ENCODE measurements around the gene TEX14.
"Not testable (repeated sequence)": the region's sequence is repeated elsewhere in the genome, so short reads cannot be mapped to it uniquely, and the experiment has no call there.

TEX14 gene

GRCh38 chr17:58692239-58693055 lies 602 bp upstream of the TEX14 start, which contains the start of gene RAD51C:
TSS of gene RAD51C (plus strand) at chr17:58692602. CDS start at chr17:58692644, 42 bp downstream.
- peak; percentile 8 to 84 (median 62) for DNase-seq

DNA sequence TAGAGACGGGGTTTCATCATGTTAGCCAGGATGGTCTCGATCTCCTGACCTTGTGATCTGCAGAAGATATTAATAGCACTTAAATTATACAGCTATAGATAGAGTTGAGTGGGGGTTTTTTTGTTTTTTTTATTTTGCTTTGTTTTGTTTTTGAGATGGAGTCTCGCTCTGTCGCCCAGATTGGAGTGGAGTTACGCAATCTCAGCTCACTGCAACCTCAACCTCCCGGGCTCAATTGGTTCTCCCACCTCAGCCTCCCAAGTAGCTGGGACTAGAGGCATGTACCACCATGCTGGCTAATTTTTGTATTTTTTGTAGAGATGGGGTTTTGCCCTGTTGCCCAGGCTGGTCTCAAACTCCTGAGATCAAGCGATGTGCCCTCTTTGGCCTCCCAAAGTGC lies 1.8 kb downstream of the TEX14 start:
- DNase-seq: not testable (repeated sequence)

DNA sequence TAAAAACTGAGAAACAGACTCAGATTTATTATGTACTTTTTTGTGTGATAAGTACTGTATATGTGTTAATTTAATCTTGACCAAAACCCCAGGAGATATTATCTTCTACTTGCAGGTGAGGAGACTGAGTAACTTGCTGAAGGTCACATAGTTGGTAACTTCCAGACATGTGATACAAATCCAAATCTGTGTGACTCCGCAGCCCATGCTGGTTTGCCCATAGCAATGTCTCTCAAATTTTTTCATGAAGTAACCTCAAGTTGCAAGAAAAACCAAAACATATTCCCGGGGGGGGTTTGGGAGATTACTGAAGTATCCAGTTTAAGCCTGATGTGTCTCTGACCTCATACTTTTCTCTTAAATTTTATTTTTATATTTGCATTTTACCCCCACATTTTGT lies 3.3 kb downstream of the TEX14 start:
- no peak for DNase-seq

- DNase-seq: no peak
Observed at GRCh38 chr17:58686980-58687379, 4.9 kb downstream of the TEX14 start.

- not testable (repeated sequence) for DNase-seq
Observed at GRCh38 chr17:58684462-58684861, 7.4 kb downstream of the TEX14 start.

- no peak for DNase-seq
Observed at GRCh38 chr17:58684003-58684402, 7.8 kb downstream of the TEX14 start.

DNA sequence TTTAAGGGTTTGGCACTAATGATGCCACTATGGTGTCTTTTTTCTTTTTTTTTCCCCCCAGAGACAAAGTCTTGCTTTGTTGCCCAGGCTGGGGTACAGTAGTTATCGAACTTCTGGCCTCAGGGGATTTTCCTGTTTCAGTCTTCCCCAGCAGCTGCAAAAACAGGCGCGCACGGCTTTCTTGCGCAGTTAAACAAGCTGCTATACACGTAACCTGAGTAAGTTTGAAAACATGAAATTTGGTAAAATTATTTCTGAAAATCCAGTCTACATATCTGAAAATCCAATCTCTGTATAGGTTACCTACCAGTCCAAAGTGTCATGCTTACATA lies 11.8 kb downstream of the TEX14 start:
- no peak for DNase-seq

DNA sequence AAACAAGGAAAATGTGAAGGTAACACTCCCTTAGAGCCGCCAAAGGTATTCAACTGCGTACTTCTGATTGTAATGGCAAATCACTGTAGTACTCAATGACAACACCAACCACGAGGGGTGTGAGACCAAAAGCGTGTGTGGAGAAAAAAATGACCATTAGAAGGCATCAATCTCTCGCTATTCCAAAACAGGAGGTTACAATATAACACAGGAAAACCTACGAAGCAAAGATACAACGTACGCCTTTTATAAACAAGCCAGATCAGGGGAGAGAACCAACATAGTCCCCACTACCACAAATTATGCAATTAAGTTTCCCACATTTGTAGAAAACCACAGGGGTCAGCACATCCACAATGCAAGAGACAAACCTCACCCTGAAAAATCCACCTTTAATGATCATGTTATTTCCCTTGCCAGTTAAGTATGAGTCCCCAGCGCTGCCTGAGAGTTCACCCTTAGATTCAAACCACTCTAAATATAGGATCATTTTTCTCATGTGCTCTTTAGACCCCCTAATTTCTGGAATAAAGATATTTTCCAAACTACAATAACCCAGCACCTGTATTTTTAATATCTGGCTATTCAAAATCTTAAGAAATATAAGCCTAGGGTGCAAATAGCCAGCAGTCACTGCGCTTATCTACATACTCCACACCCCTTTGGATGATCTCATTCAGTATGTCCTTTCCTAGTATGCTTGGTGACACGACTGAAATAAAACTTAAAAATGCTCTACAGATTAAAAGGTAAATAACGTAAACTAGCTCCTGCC lies 12.4 kb downstream of the TEX14 start:
- DNase-seq: no peak

DNA sequence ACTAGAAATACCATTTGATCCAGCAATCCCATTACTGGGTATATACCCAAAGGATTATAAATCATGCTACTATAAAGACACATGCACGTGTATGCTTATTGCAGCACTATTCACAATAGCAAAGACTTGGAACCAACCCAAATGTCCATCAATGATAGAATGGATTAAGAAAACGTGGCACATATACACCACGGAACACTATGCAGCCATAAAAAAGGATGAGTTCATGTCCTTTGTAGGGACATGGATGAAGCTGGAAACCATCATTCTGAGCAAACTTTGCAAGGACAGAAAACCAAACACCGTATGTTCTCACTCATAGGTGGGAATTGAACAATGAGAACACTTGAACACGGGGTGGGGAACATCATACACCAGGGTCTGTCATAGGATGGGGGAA lies 13.6 kb downstream of the TEX14 start:
- not testable (repeated sequence) for DNase-seq

GRCh38 chr17:58677194-58677880 lies 14.5 kb downstream of the TEX14 start:
- no peak for DNase-seq

GRCh38 chr17:58671969-58672368 lies 19.9 kb downstream of the TEX14 start:
- no peak for DNase-seq

GRCh38 chr17:58669853-58670252 lies 22.0 kb downstream of the TEX14 start:
- DNase-seq: no peak

DNA sequence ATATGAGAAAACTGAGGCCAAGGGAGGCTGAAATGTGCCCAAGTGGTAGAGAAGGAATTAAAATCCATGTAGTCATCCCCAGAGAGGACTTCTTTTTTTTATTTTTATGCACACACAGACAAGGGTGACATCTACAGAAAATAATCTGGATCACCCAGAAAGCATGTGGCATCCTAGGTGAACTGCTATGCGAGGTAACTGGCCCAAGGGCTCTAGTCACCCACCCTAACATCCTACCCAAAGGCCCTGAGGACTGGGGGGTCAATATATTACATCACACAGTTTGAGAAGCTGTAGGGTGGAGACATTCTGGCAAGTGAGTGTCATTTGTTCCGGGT lies 23.3 kb downstream of the TEX14 start:
- DNase-seq: no peak

DNA sequence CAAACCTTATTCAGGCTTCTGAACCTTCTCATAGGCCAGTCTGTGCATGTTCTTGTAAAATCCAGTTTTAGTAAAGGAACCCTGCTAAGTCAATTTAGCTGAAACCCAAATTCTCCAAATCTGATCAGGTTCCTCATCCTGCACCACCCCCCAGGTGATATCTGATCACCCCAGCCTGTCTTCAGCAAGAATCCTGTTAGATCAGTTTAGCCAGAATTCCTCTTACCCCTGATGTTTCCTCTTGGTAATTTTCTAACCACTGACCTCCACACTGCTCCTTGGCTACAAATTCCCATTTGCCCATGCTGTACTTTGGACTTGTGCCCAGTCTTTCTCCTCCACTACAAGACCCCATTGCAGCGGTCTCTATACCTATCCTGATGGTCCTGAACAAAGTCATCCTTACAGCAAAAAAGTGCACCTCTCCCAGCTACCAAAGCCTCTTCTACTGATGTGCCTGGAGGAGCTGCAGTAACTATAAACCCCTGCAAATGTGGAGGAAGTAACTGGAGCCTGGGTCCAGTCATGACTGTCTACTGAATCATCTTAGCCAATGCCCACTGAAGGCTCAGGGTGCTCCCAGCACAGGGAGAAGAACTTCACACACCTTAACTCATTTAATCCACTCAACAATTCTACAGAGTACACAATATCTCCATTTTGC lies 23.8 kb downstream of the TEX14 start:
- no peak for DNase-seq

DNA sequence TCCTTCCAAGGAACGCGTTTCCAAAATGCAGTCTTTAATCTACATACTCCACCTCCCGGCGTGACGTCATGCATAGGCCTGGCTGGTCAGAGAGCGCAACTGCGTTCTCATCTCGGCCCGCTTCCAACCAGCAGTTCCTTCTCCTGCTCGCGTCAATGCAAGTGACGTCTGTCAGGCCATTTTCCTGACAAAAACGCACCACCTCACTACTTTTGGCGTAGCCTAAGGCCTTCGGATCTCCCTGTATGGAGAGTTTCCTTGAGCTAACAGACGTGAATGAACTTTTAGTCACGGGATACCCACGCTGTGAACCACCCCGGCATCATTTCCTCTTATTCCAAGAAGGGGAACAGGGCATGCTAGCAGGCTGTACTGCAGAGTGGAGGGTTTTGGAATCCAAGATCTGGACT lies 25.0 kb downstream of the TEX14 start:
- peak in 36 of 56 donors; percentile 1 to 71 (median 21) for DNase-seq

DNA sequence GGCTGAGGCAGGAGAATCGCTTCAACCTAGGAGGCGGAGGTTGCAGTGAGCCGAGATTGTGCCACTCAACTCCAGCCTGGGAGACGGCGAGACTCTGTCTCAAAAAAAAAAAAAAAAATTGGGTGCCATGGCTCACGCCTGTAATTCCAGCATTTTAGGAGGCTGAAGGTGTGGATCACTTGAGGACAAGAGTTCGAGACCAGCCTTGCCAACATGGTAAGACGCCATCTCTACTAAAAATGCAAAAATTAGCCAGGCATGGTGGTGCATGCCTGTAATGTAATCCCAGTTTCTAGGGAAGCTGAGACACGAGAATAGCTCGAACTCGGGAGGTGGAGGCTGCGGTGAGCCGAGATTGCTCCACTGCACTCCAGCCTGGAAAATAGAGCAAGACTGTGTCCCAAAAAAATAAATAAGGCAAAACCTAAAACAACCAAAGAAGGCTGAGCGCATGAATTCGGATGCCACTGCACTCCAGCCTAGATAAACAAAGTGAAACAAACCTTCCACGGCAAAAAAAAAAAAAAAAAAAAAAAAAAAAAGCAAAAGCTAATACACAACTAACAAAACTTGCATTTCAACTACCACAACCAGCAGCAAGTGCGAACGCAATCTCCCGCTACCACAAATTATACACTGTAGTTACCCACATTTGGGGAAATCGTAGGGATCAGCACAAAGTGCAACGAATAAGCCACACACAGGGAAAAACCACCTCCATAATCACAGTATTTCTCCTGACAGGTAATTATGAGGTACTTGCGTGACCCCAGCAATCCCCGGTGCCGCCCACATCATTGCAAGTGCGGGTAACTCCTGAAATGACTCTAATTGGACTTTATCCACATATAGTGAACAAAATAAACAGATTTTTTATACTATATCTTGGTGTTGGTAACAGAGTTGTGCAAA lies 25.6 kb downstream of the TEX14 start:
- DNase-seq: no peak

DNA sequence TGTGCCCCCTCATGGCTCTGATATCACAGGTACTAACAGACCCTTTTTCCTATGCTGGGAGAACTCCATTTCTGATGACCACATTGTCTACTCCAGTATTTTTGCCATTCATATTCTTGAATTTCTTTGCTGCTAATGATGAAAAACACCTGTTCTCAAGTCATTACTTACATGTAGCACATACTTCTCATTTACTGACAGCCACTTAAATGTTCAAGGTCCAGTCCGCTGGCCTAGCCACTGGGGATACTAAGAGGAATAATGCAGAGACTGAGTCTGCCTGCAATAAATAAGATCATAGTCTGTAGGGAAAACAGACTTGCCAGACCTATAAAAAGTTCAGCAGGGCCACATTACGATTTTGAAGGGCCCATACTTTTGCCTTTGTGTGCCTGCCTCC lies 27.5 kb downstream of the TEX14 start:
- DNase-seq: no peak

DNA sequence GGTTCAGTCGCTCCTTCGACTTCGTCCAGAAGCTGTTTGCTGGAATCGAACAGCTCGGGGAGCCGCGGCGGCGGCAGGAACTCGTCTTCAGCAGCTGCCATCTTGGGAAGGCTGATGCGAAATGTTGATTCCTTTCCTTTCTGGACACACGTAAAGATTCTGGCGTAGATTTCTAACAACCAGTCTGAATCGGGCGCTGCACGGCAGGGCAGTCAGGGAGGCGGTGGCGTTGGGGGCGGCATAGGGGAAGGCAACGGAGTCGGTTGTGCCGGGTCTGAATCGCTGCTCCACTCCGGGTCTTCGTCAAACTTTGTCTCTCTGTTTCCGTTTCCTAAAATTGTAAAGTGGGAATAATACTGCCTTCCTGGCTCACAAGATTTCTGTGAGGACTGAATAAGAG lies 30.3 kb downstream of the TEX14 start:
- DNase-seq: no peak

DNA sequence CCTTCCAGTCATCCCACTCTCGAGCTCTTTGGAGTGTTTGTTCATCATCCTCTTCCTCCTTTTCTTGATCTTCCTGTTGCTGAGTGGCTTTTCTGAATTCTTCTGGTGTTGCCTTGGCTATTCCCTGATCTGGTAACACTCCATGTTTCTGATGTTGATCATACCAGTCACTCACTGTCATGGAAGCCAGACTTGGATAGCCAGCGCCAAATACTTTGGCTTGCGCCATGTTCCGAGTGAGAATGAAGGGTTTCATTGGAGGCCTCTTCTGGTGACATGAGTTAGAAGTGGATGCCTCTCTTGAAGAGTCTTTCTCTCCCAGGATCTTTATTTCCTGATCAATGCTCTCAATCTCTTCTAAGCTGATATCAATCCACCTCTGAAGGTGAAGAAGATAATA lies 31.2 kb downstream of the TEX14 start:
- DNase-seq: no peak

DNA sequence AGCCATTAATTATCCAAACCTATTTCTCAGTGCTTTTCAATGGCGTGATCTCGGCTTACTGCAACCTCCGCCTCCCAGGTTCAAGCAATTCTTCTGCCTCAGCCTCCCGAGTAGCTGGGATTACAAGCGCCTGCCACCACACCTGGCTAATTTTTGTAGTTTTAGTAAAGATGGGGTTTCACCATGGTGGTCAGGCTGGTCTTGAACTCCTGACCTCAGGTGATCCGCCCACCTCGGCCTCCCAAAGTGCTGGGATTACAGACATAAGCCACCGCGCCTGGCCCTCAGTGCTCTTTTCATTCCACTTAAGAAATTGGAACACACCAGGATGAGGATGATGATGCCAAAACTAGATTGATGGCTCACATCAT lies 32.1 kb downstream of the TEX14 start:
- not testable (repeated sequence) for DNase-seq

Data from amygdala (tissue), 56 donors.